IMR-90 (cell line): Measurements from ENCODE around the gene ZKSCAN1. TPM values are rescaled to one million over a fixed set of nuclear protein-coding genes. Genes with fewer than 3 reads are reported as not detected.

Experiments used
- ATAC-seq: fragments of 200-7000 bp; cut with Tn5 transposase; 2 replicates; pipeline ENCODE4 v1.9.1; 2020; ENCODE audit warnings: low read depth, mild to moderate bottlenecking, moderate library complexity
- BruUV-seq: library from RNA; stranded (reverse); fragments of 400-500 nt; replicated peaks from 2 replicates; lab custom pipeline; 2021; lab: Mats Ljungman, UMichigan
- CTCF ChIA-PET: fragments of 300-600 bp; formaldehyde crosslinking; extraction: SDS; loops from one replicate; lab custom pipeline; 2021; ENCODE audit warnings: antibody characterized with exemption; lab: Yijun Ruan, JAX
- POLR2A ChIA-PET: fragments of 300-600 bp; sonication (Branson Sonifier 250); formaldehyde crosslinking; loops from one replicate; lab custom pipeline; 2022; ENCODE audit warnings: antibody characterized with exemption; ENCODE audit not compliant: unreplicated experiment; lab: Charles Lee
- DNase-seq: peaks from one replicate; pipeline ENCODE4 v3.0.0; 2013
- H2AFZ ChIP-seq: replicated peaks from 2 replicates; pipeline ENCODE3; 2013; ENCODE audit warnings: low read length, mild to moderate bottlenecking; ENCODE audit not compliant: poor library complexity
- H2AK5ac ChIP-seq: 2 replicates; pipeline ENCODE4 v1.6.1; 2013; ENCODE audit warnings: low read depth, low read length, inconsistent platforms
- H2AK9ac ChIP-seq: replicated peaks from 2 replicates; pipeline ENCODE3; 2013; ENCODE audit warnings: mild to moderate bottlenecking, low read depth, low read length, moderate library complexity; ENCODE audit not compliant: poor library complexity
- H2BK120ac ChIP-seq: 2 replicates; pipeline ENCODE4 v1.6.1; 2013; ENCODE audit warnings: low read depth, low read length, inconsistent platforms
- H2BK15ac ChIP-seq: 3 replicates; pipeline ENCODE4 v1.6.1; 2013; ENCODE audit warnings: low read depth, low read length, inconsistent platforms
- H2BK20ac ChIP-seq: 2 replicates; pipeline ENCODE4 v1.6.1; 2013; ENCODE audit warnings: low read depth, mild to moderate bottlenecking, inconsistent platforms, low read length, moderate library complexity
- H2BK5ac ChIP-seq: 2 replicates; pipeline ENCODE4 v1.6.1; 2013; ENCODE audit warnings: mild to moderate bottlenecking, low read depth, low read length, inconsistent platforms; ENCODE audit not compliant: poor library complexity, severe bottlenecking
- H3K14ac ChIP-seq: replicated peaks from 2 replicates; pipeline ENCODE4 v1.6.1; 2013; ENCODE audit warnings: low read depth, low read length, inconsistent platforms
- H3K18ac ChIP-seq: 2 replicates; pipeline ENCODE4 v1.6.1; 2013; ENCODE audit warnings: low read depth, low read length, control low read depth
- H3K23ac ChIP-seq: 2 replicates; pipeline ENCODE4 v1.6.1; 2013; ENCODE audit warnings: low read depth, low read length, inconsistent platforms
- H3K27ac ChIP-seq: 2 replicates; pipeline ENCODE4 v1.5.1; 2013; ENCODE audit warnings: mild to moderate bottlenecking, control low read depth, low read length; ENCODE audit not compliant: insufficient read depth
- H3K27me3 ChIP-seq: 2 replicates; pipeline ENCODE4 v1.6.1; 2013; ENCODE audit warnings: low read length; ENCODE audit not compliant: control insufficient read depth, insufficient read depth
- H3K36me3 ChIP-seq: 2 replicates; pipeline ENCODE4 v1.6.1; 2013; ENCODE audit warnings: low read length, mixed read lengths; ENCODE audit not compliant: control insufficient read depth, insufficient read depth
- H3K4ac ChIP-seq: 2 replicates; pipeline ENCODE4 v1.6.1; 2013; ENCODE audit warnings: low read depth, low read length, inconsistent platforms
- H3K4me1 ChIP-seq: 2 replicates; pipeline ENCODE4 v1.6.1; 2013; ENCODE audit warnings: low read length, mixed read lengths; ENCODE audit not compliant: control insufficient read depth, insufficient read depth
- H3K4me2 ChIP-seq: 2 replicates; pipeline ENCODE4 v1.6.1; 2013; ENCODE audit warnings: low read depth, mild to moderate bottlenecking, control low read depth, low read length, moderate library complexity
- H3K4me3 ChIP-seq: 2 replicates; pipeline ENCODE4 v1.5.1; 2013; ENCODE audit warnings: low read depth, mild to moderate bottlenecking, control low read depth, low read length, moderate library complexity; ENCODE audit not compliant: insufficient read depth
- H3K56ac ChIP-seq: 2 replicates; pipeline ENCODE4 v1.6.1; 2013; ENCODE audit warnings: low read length, inconsistent platforms; ENCODE audit not compliant: insufficient read depth; ENCODE audit errors: extremely low read depth
- H3K79me1 ChIP-seq, 2 experiments: 2 replicates each; pipeline ENCODE4 v1.6.1; 2013; ENCODE audit warnings: low read length in 2 of 2, inconsistent platforms in 1 of 2, low read depth in 1 of 2
- H3K9ac ChIP-seq: 2 replicates; pipeline ENCODE4 v1.6.1; 2013; ENCODE audit warnings: low read depth, low read length, control low read depth
- H3K9me1 ChIP-seq: 2 replicates; pipeline ENCODE4 v1.6.1; 2013; ENCODE audit warnings: low read length, inconsistent platforms; ENCODE audit not compliant: insufficient read depth
- H3K9me3 ChIP-seq: 2 replicates; pipeline ENCODE4 v1.6.1; 2013; ENCODE audit warnings: low read length; ENCODE audit not compliant: control insufficient read depth, insufficient read depth
- H4K20me1 ChIP-seq: 2 replicates; pipeline ENCODE4 v1.6.1; 2013; ENCODE audit warnings: low read length, inconsistent platforms; ENCODE audit not compliant: insufficient read depth
- H4K5ac ChIP-seq: 2 replicates; pipeline ENCODE4 v1.6.1; 2013; ENCODE audit warnings: mild to moderate bottlenecking, low read depth, low read length, control low read depth
- H4K8ac ChIP-seq, 2 experiments: 2 replicates each; pipeline ENCODE4 v1.6.1; 2013; ENCODE audit warnings: low read depth in 2 of 2, low read length in 2 of 2, control low read depth in 1 of 2, inconsistent platforms in 1 of 2
- H4K91ac ChIP-seq: 2 replicates; pipeline ENCODE4 v1.6.1; 2013; ENCODE audit warnings: low read depth, low read length, inconsistent platforms; ENCODE audit not compliant: insufficient read depth
- BHLHE40 ChIP-seq: fragments of 150-350 bp; IDR thresholded peaks from 2 replicates; pipeline ENCODE4 v1.6.1; 2016; ENCODE audit warnings: mild to moderate bottlenecking, low read depth, low read length
- CEBPB ChIP-seq: IDR thresholded peaks from 2 replicates; pipeline ENCODE4 v1.6.1; 2012; ENCODE audit warnings: low read depth, low read length, improper control_type of control experiment
- CHD1 ChIP-seq: IDR thresholded peaks from 2 replicates; pipeline ENCODE4 v1.6.1; 2012; ENCODE audit warnings: low read depth, low read length, improper control_type of control experiment
- FOS ChIP-seq: fragments of 150-350 bp; IDR thresholded peaks from 2 replicates; pipeline ENCODE4 v1.6.1; 2016; ENCODE audit warnings: low read depth, low read length
- MAFK ChIP-seq: IDR thresholded peaks from 2 replicates; pipeline ENCODE4 v1.6.1; 2012; ENCODE audit warnings: low read depth, low read length, improper control_type of control experiment
- MAZ ChIP-seq: IDR thresholded peaks from 2 replicates; pipeline ENCODE4 v1.6.1; 2012; ENCODE audit warnings: low read depth, mild to moderate bottlenecking, low read length, improper control_type of control experiment, moderate library complexity, borderline replicate concordance
- MXI1 ChIP-seq: IDR thresholded peaks from 2 replicates; pipeline ENCODE4 v1.6.1; 2012; ENCODE audit warnings: low read depth, mild to moderate bottlenecking, low read length, moderate library complexity, borderline replicate concordance
- NFE2L2 ChIP-seq: fragments of 150-350 bp; IDR thresholded peaks from 2 replicates; pipeline ENCODE4 v1.6.1; 2016; ENCODE audit warnings: low read depth, mild to moderate bottlenecking, low read length
- POLR2A ChIP-seq: IDR thresholded peaks from 2 replicates; pipeline ENCODE4 v1.6.1; 2012; ENCODE audit warnings: mild to moderate bottlenecking, low read depth, low read length
- RAD21 ChIP-seq: IDR thresholded peaks from 2 replicates; pipeline ENCODE4 v1.6.1; 2012; ENCODE audit warnings: low read length, improper control_type of control experiment
- RCOR1 ChIP-seq: IDR thresholded peaks from 2 replicates; pipeline ENCODE4 v1.6.1; 2012; ENCODE audit warnings: mild to moderate bottlenecking, low read length, improper control_type of control experiment; ENCODE audit not compliant: insufficient replicate concordance
- RFX5 ChIP-seq: IDR thresholded peaks from 2 replicates; pipeline ENCODE4 v1.8.0; 2012; ENCODE audit warnings: low read depth, mild to moderate bottlenecking, low read length, moderate library complexity
- SMC3 ChIP-seq: fragments of 150-350 bp; IDR thresholded peaks from 2 replicates; pipeline ENCODE4 v1.6.1; 2016; ENCODE audit warnings: low read depth, mild to moderate bottlenecking, antibody characterized with exemption, low read length, moderate library complexity
- WGBS, 2 experiments: methylation state at CpG; one replicate each; pipeline versions ENCODE4 v1.1.5 to v1.1.7; 2013; ENCODE audit warnings: missing lambda C conversion rate in 2 of 2; ENCODE audit not compliant: insufficient read length in 1 of 2; ENCODE audit errors: extremely low coverage in 2 of 2; 5-methylcytosine and 5-hydroxymethylcytosine counted together
- dilution Hi-C: fragments of 300-500 bp; cut with HindIII; formaldehyde crosslinking; loops from one replicate; pipeline ENCODE4 v1.14.3; 2018; ENCODE audit warnings: low sequenced_read_pairs; ENCODE audit not compliant: unreplicated experiment
- in situ Hi-C: fragments of 300-500 bp; cut with MboI; formaldehyde crosslinking; loops from 3 replicates; pipeline ENCODE4 v1.14.3; 2019; ENCODE audit warnings: low sequenced_read_pairs, inconsistent platforms, mixed read lengths
- intact Hi-C: fragments of 100-400 bp; cut with micrococcal nuclease; formaldehyde crosslinking; loops from 2 replicates; pipeline ENCODE4 v1.10.0; 2022
- polyA plus RNA-seq, 3 experiments: library from polyadenylated mRNA; depleted of rRNA; stranded (reverse); fragments of >200 nt; gene quantifications; 2 replicates each; pipeline ENCODE4 v1.2.3, GENCODE V29; 2012; ENCODE audit warnings: low replicate concordance in 1 of 3
- total RNA-seq: library from RNA; depleted of rRNA; stranded (reverse); fragments of >200 nt; gene quantifications from 2 replicates; pipeline ENCODE4 v1.2.3, GENCODE V29; 2012
- TF ChIP-seq, protein P1 (sequence below): fragments of 150-350 bp; IDR thresholded peaks from 2 replicates; pipeline ENCODE4 v1.6.1; 2016; ENCODE audit warnings: low read depth, mild to moderate bottlenecking, low read length, moderate library complexity, borderline replicate concordance
- TF ChIP-seq, protein P2 (sequence below): conservative IDR thresholded peaks from 2 replicates; pipeline ENCODE4 v1.5.1; 2012; ENCODE audit warnings: mild to moderate bottlenecking, low read depth, low read length, improper control_type of control experiment
- TF ChIP-seq, protein P3 (sequence below): fragments of 150-350 bp; IDR thresholded peaks from 2 replicates; pipeline ENCODE4 v1.6.1; 2017; ENCODE audit warnings: mild to moderate bottlenecking, antibody characterized with exemption, low read length, low read depth

Gene ZKSCAN1
- total and polyA plus RNA-seq, 2 of the 4 experiments (the other 2 are of a cell fraction): 13.7 to 40.7 TPM

DNA sequence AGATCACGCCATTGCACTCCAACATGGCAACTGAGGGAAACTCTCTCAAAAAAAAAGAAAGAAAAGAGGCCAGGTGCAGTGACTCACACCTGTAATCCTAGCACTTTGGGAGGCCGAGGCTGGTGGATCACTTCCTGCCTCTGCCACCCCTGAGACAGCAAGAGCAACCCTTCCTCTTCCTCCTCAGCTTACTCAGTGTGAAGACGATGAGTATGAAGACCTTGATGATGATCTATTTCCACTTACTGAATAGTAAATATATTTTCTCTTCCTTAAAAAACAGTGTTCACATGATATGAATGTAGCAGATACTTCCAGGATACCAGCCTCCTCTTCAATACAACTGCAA lies 2.1 kb upstream of the ZKSCAN1 start:
- ATAC-seq (no peak), DNase-seq (no peak)
- Histone ChIP-seq H2BK5ac (no peak overlapping the region), H3K79me1 (peaks cover 0 to 25% of the 10 kb centered on the region in 2 experiments; a peak in 3 of 4 replicates), H4K20me1 (peaks cover 22% of the 10 kb centered on the region), H3K56ac (no peak overlapping the region), H3K36me3 (no peaks in the 10 kb centered on the region; the same call in 1 of the 2 replicates), H3K9me1 (peaks cover 6% of the 10 kb centered on the region; the same call in 1 of the 2 replicates), H3K18ac (no peak overlapping the region), H3K4ac (no peak overlapping the region), H4K5ac (no peak overlapping the region), H4K8ac (no peak overlapping the region), H3K9me3 (no peaks in the 10 kb centered on the region), H2AK9ac (no peak overlapping the region), H3K23ac (no peak overlapping the region), H2AFZ (no peak overlapping the region), H3K27me3 (peaks cover 8% of the 10 kb centered on the region), H2AK5ac (no peak overlapping the region), H3K9ac (no peak overlapping the region), H2BK20ac (no peak overlapping the region), H4K91ac (no peak overlapping the region), H3K14ac (no peak overlapping the region), H2BK120ac (no peak overlapping the region), H2BK15ac (no peak overlapping the region), H3K4me3 (no peak overlapping the region), H3K27ac (no peak overlapping the region), H3K4me2 (no peak overlapping the region), H3K4me1 (peaks cover 2% of the 10 kb centered on the region; the same call in 1 of the 2 replicates)
- WGBS, 2 experiments: no CpG with 5 or more reads among the region's 3 CpGs
- BruUV-seq: no TSS peak
- TF ChIP-seq CHD1: no peak
- no peak for TF ChIP-seq NFE2L2
- no peak for TF ChIP-seq MXI1
- TF ChIP-seq SMC3: no peak
- TF ChIP-seq MAZ: no peak
- TF ChIP-seq RCOR1: no peak
- no peak for TF ChIP-seq FOS
- TF ChIP-seq, protein P1, sequence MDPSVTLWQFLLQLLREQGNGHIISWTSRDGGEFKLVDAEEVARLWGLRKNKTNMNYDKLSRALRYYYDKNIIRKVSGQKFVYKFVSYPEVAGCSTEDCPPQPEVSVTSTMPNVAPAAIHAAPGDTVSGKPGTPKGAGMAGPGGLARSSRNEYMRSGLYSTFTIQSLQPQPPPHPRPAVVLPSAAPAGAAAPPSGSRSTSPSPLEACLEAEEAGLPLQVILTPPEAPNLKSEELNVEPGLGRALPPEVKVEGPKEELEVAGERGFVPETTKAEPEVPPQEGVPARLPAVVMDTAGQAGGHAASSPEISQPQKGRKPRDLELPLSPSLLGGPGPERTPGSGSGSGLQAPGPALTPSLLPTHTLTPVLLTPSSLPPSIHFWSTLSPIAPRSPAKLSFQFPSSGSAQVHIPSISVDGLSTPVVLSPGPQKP: no peak
- TF ChIP-seq RFX5: no peak
- no peak for TF ChIP-seq MAFK
- TF ChIP-seq, protein P2, sequence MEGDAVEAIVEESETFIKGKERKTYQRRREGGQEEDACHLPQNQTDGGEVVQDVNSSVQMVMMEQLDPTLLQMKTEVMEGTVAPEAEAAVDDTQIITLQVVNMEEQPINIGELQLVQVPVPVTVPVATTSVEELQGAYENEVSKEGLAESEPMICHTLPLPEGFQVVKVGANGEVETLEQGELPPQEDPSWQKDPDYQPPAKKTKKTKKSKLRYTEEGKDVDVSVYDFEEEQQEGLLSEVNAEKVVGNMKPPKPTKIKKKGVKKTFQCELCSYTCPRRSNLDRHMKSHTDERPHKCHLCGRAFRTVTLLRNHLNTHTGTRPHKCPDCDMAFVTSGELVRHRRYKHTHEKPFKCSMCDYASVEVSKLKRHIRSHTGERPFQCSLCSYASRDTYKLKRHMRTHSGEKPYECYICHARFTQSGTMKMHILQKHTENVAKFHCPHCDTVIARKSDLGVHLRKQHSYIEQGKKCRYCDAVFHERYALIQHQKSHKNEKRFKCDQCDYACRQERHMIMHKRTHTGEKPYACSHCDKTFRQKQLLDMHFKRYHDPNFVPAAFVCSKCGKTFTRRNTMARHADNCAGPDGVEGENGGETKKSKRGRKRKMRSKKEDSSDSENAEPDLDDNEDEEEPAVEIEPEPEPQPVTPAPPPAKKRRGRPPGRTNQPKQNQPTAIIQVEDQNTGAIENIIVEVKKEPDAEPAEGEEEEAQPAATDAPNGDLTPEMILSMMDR: no peak
- TF ChIP-seq POLR2A: no peak
- TF ChIP-seq CEBPB: no peak
- no peak for TF ChIP-seq RAD21
- no peak for TF ChIP-seq BHLHE40
- TF ChIP-seq, protein P3, sequence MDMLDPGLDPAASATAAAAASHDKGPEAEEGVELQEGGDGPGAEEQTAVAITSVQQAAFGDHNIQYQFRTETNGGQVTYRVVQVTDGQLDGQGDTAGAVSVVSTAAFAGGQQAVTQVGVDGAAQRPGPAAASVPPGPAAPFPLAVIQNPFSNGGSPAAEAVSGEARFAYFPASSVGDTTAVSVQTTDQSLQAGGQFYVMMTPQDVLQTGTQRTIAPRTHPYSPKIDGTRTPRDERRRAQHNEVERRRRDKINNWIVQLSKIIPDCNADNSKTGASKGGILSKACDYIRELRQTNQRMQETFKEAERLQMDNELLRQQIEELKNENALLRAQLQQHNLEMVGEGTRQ: no peak
- intact Hi-C loops (no loop called here), dilution Hi-C loops (no loop called here), in situ Hi-C loops (no loop called here)
- ChIA-PET CTCF (no interaction called here), POLR2A (no interaction called here)
